ENCODE data around the gene GAS2L2.

GAS2L2 gene

GRCh38 chr17:35730400-35731005 is 22.5 kb downstream of the GAS2L2 start:
- DNase-seq (ENCODE audit: low read depth, low spot score), result no peak
- H3K27ac ChIP-seq, result no peak overlapping the region

- H3K27ac ChIP-seq, result no peak overlapping the region
- DNase-seq (ENCODE audit: low read depth, low spot score), result no peak
Measured at GRCh38 chr17:35729405-35729833, 23.6 kb downstream of the GAS2L2 start.

- DNase-seq (ENCODE audit: low read depth, low spot score), result no peak
Measured at GRCh38 chr17:35728551-35728950, 24.5 kb downstream of the GAS2L2 start.

GRCh38 chr17:35727635-35728034 is 25.4 kb downstream of the GAS2L2 start:
- no peak for DNase-seq (ENCODE audit: low read depth, low spot score)
- no peak overlapping the region for H3K27ac ChIP-seq

More at GRCh38 chr17:35728551-35728950, 24.5 kb downstream of the GAS2L2 start:
- no peak overlapping the region for H3K27ac ChIP-seq

- no peak overlapping the region for H3K27ac ChIP-seq
- DNase-seq (ENCODE audit: low read depth, low spot score), result no peak
Measured at GRCh38 chr17:35726953-35727460, 26.0 kb downstream of the GAS2L2 start.

GRCh38 chr17:35726127-35726952 is 26.7 kb downstream of the GAS2L2 start:
- peak; percentile 16 for DNase-seq (ENCODE audit: low read depth, low spot score)
- no peak overlapping the region for H3K27ac ChIP-seq

- DNase-seq (ENCODE audit: low read depth, low spot score), result no peak
- H3K27ac ChIP-seq, result no peak overlapping the region
Measured at GRCh38 chr17:35725802-35726126, 27.3 kb downstream of the GAS2L2 start.

GRCh38 chr17:35725058-35725457 is 28.0 kb downstream of the GAS2L2 start:
- DNase-seq (ENCODE audit: low read depth, low spot score), result no peak
- H3K27ac ChIP-seq, result no peak overlapping the region

GRCh38 chr17:35723735-35724134 is 29.3 kb downstream of the GAS2L2 start:
- no peak for DNase-seq (ENCODE audit: low read depth, low spot score)
- H3K27ac ChIP-seq, result no peak overlapping the region

- no peak for DNase-seq (ENCODE audit: low read depth, low spot score)
- no peak overlapping the region for H3K27ac ChIP-seq
Measured at GRCh38 chr17:35717475-35717874, 35.6 kb downstream of the GAS2L2 start.

- no peak for DNase-seq (ENCODE audit: low read depth, low spot score)
- no peak overlapping the region for H3K27ac ChIP-seq
Measured at GRCh38 chr17:35716897-35717465, 36.1 kb downstream of the GAS2L2 start.

GRCh38 chr17:35716173-35716572 is 36.9 kb downstream of the GAS2L2 start:
- no peak overlapping the region for H3K27ac ChIP-seq
- no peak for DNase-seq (ENCODE audit: low read depth, low spot score)

GRCh38 chr17:35715416-35715815 is 37.6 kb downstream of the GAS2L2 start:
- no peak for DNase-seq (ENCODE audit: low read depth, low spot score)
- no peak overlapping the region for H3K27ac ChIP-seq

GRCh38 chr17:35714988-35715387 is 38.1 kb downstream of the GAS2L2 start:
- no peak overlapping the region for H3K27ac ChIP-seq
- no peak for DNase-seq (ENCODE audit: low read depth, low spot score)

GRCh38 chr17:35713069-35713728 is 39.8 kb downstream of the GAS2L2 start:
- no peak overlapping the region for H3K27ac ChIP-seq
- DNase-seq (ENCODE audit: low read depth, low spot score), result no peak

- peak overlapping the region; percentile 34 for H3K27ac ChIP-seq
- no peak for DNase-seq (ENCODE audit: low read depth, low spot score)
Measured at GRCh38 chr17:35710950-35711349, 42.1 kb downstream of the GAS2L2 start.

- no peak for DNase-seq (ENCODE audit: low read depth, low spot score)
- H3K27ac ChIP-seq, result peak overlapping the region; percentile 34
Measured at GRCh38 chr17:35709874-35710273, 43.2 kb downstream of the GAS2L2 start.

- no peak for DNase-seq (ENCODE audit: low read depth, low spot score)
- peak overlapping the region; percentile 34 for H3K27ac ChIP-seq
Measured at GRCh38 chr17:35708951-35709350, 44.1 kb downstream of the GAS2L2 start.

- DNase-seq (ENCODE audit: low read depth, low spot score), result no peak
Measured at GRCh38 chr17:35708149-35708548, 44.9 kb downstream of the GAS2L2 start.

GRCh38 chr17:35705705-35706104 is 47.3 kb downstream of the GAS2L2 start:
- no peak for DNase-seq (ENCODE audit: low read depth, low spot score)
- peak overlapping the region; percentile 4 for H3K27ac ChIP-seq

More at GRCh38 chr17:35708149-35708548, 44.9 kb downstream of the GAS2L2 start:
- no peak overlapping the region for H3K27ac ChIP-seq

GRCh38 chr17:35705230-35705629 is 47.8 kb downstream of the GAS2L2 start:
- H3K27ac ChIP-seq, result no peak overlapping the region
- no peak for DNase-seq (ENCODE audit: low read depth, low spot score)
